IMR-90 (cell line): ENCODE measurements around the gene NEURL1. TPM values are rescaled to one million over a fixed set of nuclear protein-coding genes. Genes with fewer than 3 reads are reported as not detected.

Source experiments
- ATAC-seq: fragments of 200-7000 bp; cut with Tn5 transposase; 2 replicates; pipeline ENCODE4 v1.9.1; 2020; ENCODE audit warnings: low read depth, mild to moderate bottlenecking, moderate library complexity
- BruUV-seq: library from RNA; stranded (reverse); fragments of 400-500 nt; replicated peaks from 2 replicates; lab custom pipeline; 2021; lab: Mats Ljungman, UMichigan
- CTCF ChIA-PET: fragments of 300-600 bp; formaldehyde crosslinking; extraction: SDS; loops from one replicate; lab custom pipeline; 2021; ENCODE audit warnings: antibody characterized with exemption; lab: Yijun Ruan, JAX
- POLR2A ChIA-PET: fragments of 300-600 bp; sonication (Branson Sonifier 250); formaldehyde crosslinking; loops from one replicate; lab custom pipeline; 2022; ENCODE audit warnings: antibody characterized with exemption; ENCODE audit not compliant: unreplicated experiment; lab: Charles Lee
- DNase-seq: peaks from one replicate; pipeline ENCODE4 v3.0.0; 2013
- H2AFZ ChIP-seq: replicated peaks from 2 replicates; pipeline ENCODE3; 2013; ENCODE audit warnings: low read length, mild to moderate bottlenecking; ENCODE audit not compliant: poor library complexity
- H2AK5ac ChIP-seq: 2 replicates; pipeline ENCODE4 v1.6.1; 2013; ENCODE audit warnings: low read depth, low read length, inconsistent platforms
- H2AK9ac ChIP-seq: replicated peaks from 2 replicates; pipeline ENCODE3; 2013; ENCODE audit warnings: mild to moderate bottlenecking, low read depth, low read length, moderate library complexity; ENCODE audit not compliant: poor library complexity
- H2BK120ac ChIP-seq: 2 replicates; pipeline ENCODE4 v1.6.1; 2013; ENCODE audit warnings: low read depth, low read length, inconsistent platforms
- H2BK15ac ChIP-seq: 3 replicates; pipeline ENCODE4 v1.6.1; 2013; ENCODE audit warnings: low read depth, low read length, inconsistent platforms
- H2BK20ac ChIP-seq: 2 replicates; pipeline ENCODE4 v1.6.1; 2013; ENCODE audit warnings: low read depth, mild to moderate bottlenecking, inconsistent platforms, low read length, moderate library complexity
- H2BK5ac ChIP-seq: 2 replicates; pipeline ENCODE4 v1.6.1; 2013; ENCODE audit warnings: mild to moderate bottlenecking, low read depth, low read length, inconsistent platforms; ENCODE audit not compliant: poor library complexity, severe bottlenecking
- H3K14ac ChIP-seq: replicated peaks from 2 replicates; pipeline ENCODE4 v1.6.1; 2013; ENCODE audit warnings: low read depth, low read length, inconsistent platforms
- H3K18ac ChIP-seq: 2 replicates; pipeline ENCODE4 v1.6.1; 2013; ENCODE audit warnings: low read depth, low read length, control low read depth
- H3K23ac ChIP-seq: 2 replicates; pipeline ENCODE4 v1.6.1; 2013; ENCODE audit warnings: low read depth, low read length, inconsistent platforms
- H3K27ac ChIP-seq: 2 replicates; pipeline ENCODE4 v1.5.1; 2013; ENCODE audit warnings: mild to moderate bottlenecking, control low read depth, low read length; ENCODE audit not compliant: insufficient read depth
- H3K27me3 ChIP-seq: 2 replicates; pipeline ENCODE4 v1.6.1; 2013; ENCODE audit warnings: low read length; ENCODE audit not compliant: control insufficient read depth, insufficient read depth
- H3K36me3 ChIP-seq: 2 replicates; pipeline ENCODE4 v1.6.1; 2013; ENCODE audit warnings: low read length, mixed read lengths; ENCODE audit not compliant: control insufficient read depth, insufficient read depth
- H3K4ac ChIP-seq: 2 replicates; pipeline ENCODE4 v1.6.1; 2013; ENCODE audit warnings: low read depth, low read length, inconsistent platforms
- H3K4me1 ChIP-seq: 2 replicates; pipeline ENCODE4 v1.6.1; 2013; ENCODE audit warnings: low read length, mixed read lengths; ENCODE audit not compliant: control insufficient read depth, insufficient read depth
- H3K4me2 ChIP-seq: 2 replicates; pipeline ENCODE4 v1.6.1; 2013; ENCODE audit warnings: low read depth, mild to moderate bottlenecking, control low read depth, low read length, moderate library complexity
- H3K4me3 ChIP-seq: 2 replicates; pipeline ENCODE4 v1.5.1; 2013; ENCODE audit warnings: low read depth, mild to moderate bottlenecking, control low read depth, low read length, moderate library complexity; ENCODE audit not compliant: insufficient read depth
- H3K56ac ChIP-seq: 2 replicates; pipeline ENCODE4 v1.6.1; 2013; ENCODE audit warnings: low read length, inconsistent platforms; ENCODE audit not compliant: insufficient read depth; ENCODE audit errors: extremely low read depth
- H3K79me1 ChIP-seq, 2 experiments: 2 replicates each; pipeline ENCODE4 v1.6.1; 2013; ENCODE audit warnings: low read length in 2 of 2, inconsistent platforms in 1 of 2, low read depth in 1 of 2
- H3K9ac ChIP-seq: 2 replicates; pipeline ENCODE4 v1.6.1; 2013; ENCODE audit warnings: low read depth, low read length, control low read depth
- H3K9me1 ChIP-seq: 2 replicates; pipeline ENCODE4 v1.6.1; 2013; ENCODE audit warnings: low read length, inconsistent platforms; ENCODE audit not compliant: insufficient read depth
- H3K9me3 ChIP-seq: 2 replicates; pipeline ENCODE4 v1.6.1; 2013; ENCODE audit warnings: low read length; ENCODE audit not compliant: control insufficient read depth, insufficient read depth
- H4K20me1 ChIP-seq: 2 replicates; pipeline ENCODE4 v1.6.1; 2013; ENCODE audit warnings: low read length, inconsistent platforms; ENCODE audit not compliant: insufficient read depth
- H4K5ac ChIP-seq: 2 replicates; pipeline ENCODE4 v1.6.1; 2013; ENCODE audit warnings: mild to moderate bottlenecking, low read depth, low read length, control low read depth
- H4K8ac ChIP-seq, 2 experiments: 2 replicates each; pipeline ENCODE4 v1.6.1; 2013; ENCODE audit warnings: low read depth in 2 of 2, low read length in 2 of 2, control low read depth in 1 of 2, inconsistent platforms in 1 of 2
- H4K91ac ChIP-seq: 2 replicates; pipeline ENCODE4 v1.6.1; 2013; ENCODE audit warnings: low read depth, low read length, inconsistent platforms; ENCODE audit not compliant: insufficient read depth
- BHLHE40 ChIP-seq: fragments of 150-350 bp; IDR thresholded peaks from 2 replicates; pipeline ENCODE4 v1.6.1; 2016; ENCODE audit warnings: mild to moderate bottlenecking, low read depth, low read length
- CEBPB ChIP-seq: IDR thresholded peaks from 2 replicates; pipeline ENCODE4 v1.6.1; 2012; ENCODE audit warnings: low read depth, low read length, improper control_type of control experiment
- CHD1 ChIP-seq: IDR thresholded peaks from 2 replicates; pipeline ENCODE4 v1.6.1; 2012; ENCODE audit warnings: low read depth, low read length, improper control_type of control experiment
- CTCF ChIP-seq: conservative IDR thresholded peaks from 2 replicates; pipeline ENCODE4 v1.5.1; 2012; ENCODE audit warnings: mild to moderate bottlenecking, low read depth, low read length, improper control_type of control experiment
- ELK1 ChIP-seq: fragments of 150-350 bp; IDR thresholded peaks from 2 replicates; pipeline ENCODE4 v1.6.1; 2016; ENCODE audit warnings: low read depth, mild to moderate bottlenecking, low read length, moderate library complexity, borderline replicate concordance
- FOS ChIP-seq: fragments of 150-350 bp; IDR thresholded peaks from 2 replicates; pipeline ENCODE4 v1.6.1; 2016; ENCODE audit warnings: low read depth, low read length
- MAFK ChIP-seq: IDR thresholded peaks from 2 replicates; pipeline ENCODE4 v1.6.1; 2012; ENCODE audit warnings: low read depth, low read length, improper control_type of control experiment
- MAZ ChIP-seq: IDR thresholded peaks from 2 replicates; pipeline ENCODE4 v1.6.1; 2012; ENCODE audit warnings: low read depth, mild to moderate bottlenecking, low read length, improper control_type of control experiment, moderate library complexity, borderline replicate concordance
- MXI1 ChIP-seq: IDR thresholded peaks from 2 replicates; pipeline ENCODE4 v1.6.1; 2012; ENCODE audit warnings: low read depth, mild to moderate bottlenecking, low read length, moderate library complexity, borderline replicate concordance
- NFE2L2 ChIP-seq: fragments of 150-350 bp; IDR thresholded peaks from 2 replicates; pipeline ENCODE4 v1.6.1; 2016; ENCODE audit warnings: low read depth, mild to moderate bottlenecking, low read length
- POLR2A ChIP-seq: IDR thresholded peaks from 2 replicates; pipeline ENCODE4 v1.6.1; 2012; ENCODE audit warnings: mild to moderate bottlenecking, low read depth, low read length
- RAD21 ChIP-seq: IDR thresholded peaks from 2 replicates; pipeline ENCODE4 v1.6.1; 2012; ENCODE audit warnings: low read length, improper control_type of control experiment
- RCOR1 ChIP-seq: IDR thresholded peaks from 2 replicates; pipeline ENCODE4 v1.6.1; 2012; ENCODE audit warnings: mild to moderate bottlenecking, low read length, improper control_type of control experiment; ENCODE audit not compliant: insufficient replicate concordance
- RFX5 ChIP-seq: IDR thresholded peaks from 2 replicates; pipeline ENCODE4 v1.8.0; 2012; ENCODE audit warnings: low read depth, mild to moderate bottlenecking, low read length, moderate library complexity
- SMC3 ChIP-seq: fragments of 150-350 bp; IDR thresholded peaks from 2 replicates; pipeline ENCODE4 v1.6.1; 2016; ENCODE audit warnings: low read depth, mild to moderate bottlenecking, antibody characterized with exemption, low read length, moderate library complexity
- USF2 ChIP-seq: fragments of 150-350 bp; IDR thresholded peaks from 2 replicates; pipeline ENCODE4 v1.6.1; 2017; ENCODE audit warnings: mild to moderate bottlenecking, antibody characterized with exemption, low read length, low read depth
- WGBS, 2 experiments: methylation state at CpG; one replicate each; pipeline versions ENCODE4 v1.1.5 to v1.1.7; 2013; ENCODE audit warnings: missing lambda C conversion rate in 2 of 2; ENCODE audit not compliant: insufficient read length in 1 of 2; ENCODE audit errors: extremely low coverage in 2 of 2; 5-methylcytosine and 5-hydroxymethylcytosine counted together
- dilution Hi-C: fragments of 300-500 bp; cut with HindIII; formaldehyde crosslinking; loops from one replicate; pipeline ENCODE4 v1.14.3; 2018; ENCODE audit warnings: low sequenced_read_pairs; ENCODE audit not compliant: unreplicated experiment
- in situ Hi-C: fragments of 300-500 bp; cut with MboI; formaldehyde crosslinking; loops from 3 replicates; pipeline ENCODE4 v1.14.3; 2019; ENCODE audit warnings: low sequenced_read_pairs, inconsistent platforms, mixed read lengths
- intact Hi-C: fragments of 100-400 bp; cut with micrococcal nuclease; formaldehyde crosslinking; loops from 2 replicates; pipeline ENCODE4 v1.10.0; 2022
- polyA plus RNA-seq, 3 experiments: library from polyadenylated mRNA; depleted of rRNA; stranded (reverse); fragments of >200 nt; gene quantifications; 2 replicates each; pipeline ENCODE4 v1.2.3, GENCODE V29; 2012; ENCODE audit warnings: low replicate concordance in 1 of 3
- total RNA-seq: library from RNA; depleted of rRNA; stranded (reverse); fragments of >200 nt; gene quantifications from 2 replicates; pipeline ENCODE4 v1.2.3, GENCODE V29; 2012

NEURL1 gene
- total and polyA plus RNA-seq, 2 of the 4 experiments (the other 2 are of a cell fraction): 0.36 to 0.82 TPM

- Histone ChIP-seq H3K4me3 (no peak overlapping the region), H4K8ac (no peak overlapping the region), H3K79me1 (no peaks in the 10 kb centered on the region), H2BK120ac (no peak overlapping the region), H2AFZ (no peak overlapping the region), H3K9me3 (peaks cover 3% of the 10 kb centered on the region), H4K5ac (no peak overlapping the region), H3K14ac (no peak overlapping the region), H3K4me1 (peaks cover 7% of the 10 kb centered on the region), H2AK9ac (no peak overlapping the region), H2BK5ac (no peak overlapping the region), H3K4me2 (no peak overlapping the region), H4K20me1 (peaks cover 5% of the 10 kb centered on the region), H3K27ac (no peak overlapping the region), H3K9ac (no peak overlapping the region), H2BK15ac (no peak overlapping the region), H3K18ac (no peak overlapping the region), H2BK20ac (no peak overlapping the region), H3K36me3 (no peaks in the 10 kb centered on the region), H3K9me1 (peaks cover 17% of the 10 kb centered on the region), H3K56ac (no peak overlapping the region), H2AK5ac (no peak overlapping the region), H3K4ac (no peak overlapping the region), H4K91ac (no peak overlapping the region), H3K23ac (no peak overlapping the region), H3K27me3 (peaks cover 62% of the 10 kb centered on the region)
- intact Hi-C loops: no loop called here
- ChIA-PET CTCF (no interaction called here), POLR2A (no interaction called here)
- no peak for TF ChIP-seq CTCF
- no peak for TF ChIP-seq RCOR1
- TF ChIP-seq RAD21: no peak
- TF ChIP-seq MAFK: no peak
- no peak for TF ChIP-seq SMC3
- TF ChIP-seq MXI1: no peak
- TF ChIP-seq CEBPB: no peak
- no peak for TF ChIP-seq BHLHE40
- no peak for TF ChIP-seq MAZ
- no peak for TF ChIP-seq POLR2A
- no peak for TF ChIP-seq USF2
- TF ChIP-seq RFX5: no peak
- TF ChIP-seq CHD1: no peak
- TF ChIP-seq NFE2L2: no peak
- no peak for TF ChIP-seq ELK1
- TF ChIP-seq FOS: no peak
- dilution Hi-C loops: no loop called here
- in situ Hi-C loops: no loop called here
- ATAC-seq (no peak), DNase-seq (no peak)
- no TSS peak for BruUV-seq
- WGBS, 2 experiments: 88% methylated on average over 7 of the region's 12 CpGs; no CpG with 5 or more reads in 1 of the 2 experiments
These were observed 63.0 kb downstream of the NEURL1 start for GRCh38 chr10:103556383-103557007.
